Heart left ventricle (tissue), 13 donors: ENCODE results near the gene SMARCA1.
A peak's percentile ranks its signal among the peaks of the same experiment; 100 is the strongest.

Experiments
- CTCF ChIP-seq, 12 donors: fragments of 200-600 bp; sonication (generic) in 4 of 12; IDR thresholded peaks; one replicate each; pipeline versions ENCODE4 v1.5.0 to v1.8.0; 2018 to 2022; ENCODE audit warnings: antibody characterized with exemption in 12 of 12, mild to moderate bottlenecking in 5 of 12
- POLR2A ChIP-seq, 2 donors: fragments of 450-650 bp; IDR thresholded peaks; one replicate each; pipeline ENCODE4 v1.6.1; 2017; ENCODE audit warnings: antibody characterized with exemption in 2 of 2, mild to moderate bottlenecking in 2 of 2, moderate library complexity in 2 of 2
- donor health status: ischemic (EF 13 %, LVEDD 7.1; RV severe dilation, severe dysfunction).
- donor health status: DM: no; HTN: yes; CAD: no.
- donor health status: DM: no; HTN: no; CAD: no.
- donor health status: ischemic (EF 25% LVEDD 6.9; RV normal size, moderate dysfunction).
- donor health status: ischemic (EF 25% LVEDD 5.7; RV mildly dilated, moderate dysfunction).
- donor health status: ischemic (EF 35%, LVEDD 5.7; RV mildly dilated, moderate dysfunction).
- donor health status: nonischemic (EF 11% LVEDD 7.7; RV severe dilation, severe dysfunction).
- donor health status: DM: yes; HTN: yes; CAD: no.
- donor health status: PGD.
- donor health status: ischemic (EF 29% LVEDD 5.4; RV normal size, mild dysfunction).
- donor health status: nonischemic (EF 23%, LVEDD 6.1; RV moderate dilation, normal function).

- TF ChIP-seq CTCF (IDR thresholded peaks at IDR 0.05) (no peak), POLR2A (IDR thresholded peaks at IDR 0.05) (peak in 1 of 2 donors; percentile 10)
Observed at GRCh38 chrX:129523079-129523911, at the start of gene SMARCA1.
